H1 (cell line): ENCODE measurements around the gene BTN1A1. TPM values are rescaled to one million over a fixed set of nuclear protein-coding genes. Genes with fewer than 3 reads are reported as not detected.
A peak's percentile ranks its signal among the peaks of the same experiment; 100 is the strongest.

ENCODE experiments used
- CTCF ChIA-PET: fragments of 300-600 bp; sonication (Branson Sonifier 250); formaldehyde crosslinking; loops from one replicate; lab custom pipeline; 2021; ENCODE audit not compliant: partially characterized antibody; lab: Charles Lee
- POLR2A ChIA-PET: fragments of 300-600 bp; sonication (Branson Sonifier 250); formaldehyde crosslinking; loops from one replicate; lab custom pipeline; 2021; ENCODE audit warnings: inconsistent platforms; ENCODE audit not compliant: partially characterized antibody; lab: Charles Lee
- DNase-seq, 2 experiments: peaks; one replicate each; pipeline versions ENCODE4 v3.0.0 to v3.0.0-alpha.2; 2010 to 2022; ENCODE audit warnings: low spot score in 2 of 2, low read depth in 1 of 2, mixed read lengths in 1 of 2
- FAIRE-seq: peaks from 2 replicates; lab custom pipeline; 2011; peaks lifted over from hg19 to GRCh38; lab: Jason Lieb, UNC
- H2AFZ ChIP-seq: 2 replicates; pipeline ENCODE4 v1.8.1; 2012; ENCODE audit warnings: low read length, inconsistent platforms
- H2AK5ac ChIP-seq: 2 replicates; pipeline ENCODE4 v1.6.1; 2013; ENCODE audit warnings: low read depth, low read length
- H2BK120ac ChIP-seq: replicated peaks from 2 replicates; pipeline ENCODE3; 2013; ENCODE audit warnings: low read depth, low read length, inconsistent platforms
- H2BK12ac ChIP-seq: 2 replicates; pipeline ENCODE4 v1.6.1; 2013; ENCODE audit warnings: low read depth, low read length
- H2BK15ac ChIP-seq: 2 replicates; pipeline ENCODE4 v1.6.1; 2013; ENCODE audit warnings: low read length
- H2BK20ac ChIP-seq: 2 replicates; pipeline ENCODE4 v1.6.1; 2013; ENCODE audit warnings: low read length
- H2BK5ac ChIP-seq: 2 replicates; pipeline ENCODE4 v1.6.1; 2013; ENCODE audit warnings: low read depth, low read length
- H3K14ac ChIP-seq: 2 replicates; pipeline ENCODE4 v1.6.1; 2013; ENCODE audit warnings: inconsistent platforms; ENCODE audit not compliant: insufficient read length
- H3K18ac ChIP-seq: 2 replicates; pipeline ENCODE4 v1.6.1; 2013; ENCODE audit warnings: low read length; ENCODE audit errors: extremely low read depth
- H3K23ac ChIP-seq: 2 replicates; pipeline ENCODE4 v1.6.1; 2013; ENCODE audit warnings: inconsistent platforms; ENCODE audit not compliant: insufficient read length
- H3K23me2 ChIP-seq: 2 replicates; pipeline ENCODE4 v1.6.1; 2013; ENCODE audit warnings: low read depth, low read length
- H3K27ac ChIP-seq: 2 replicates; pipeline ENCODE4 v1.6.1; 2011; ENCODE audit warnings: low read depth, low read length, inconsistent platforms
- H3K27me3 ChIP-seq, 4 experiments: replicated peaks in 1 of 4; 1 replicate in 1 of 4; 2 replicates in 3 of 4; pipeline versions ENCODE4 v1.6.1 to v1.8.1; 2011 to 2013; ENCODE audit warnings: low read length in 3 of 4, mild to moderate bottlenecking in 3 of 4, inconsistent platforms in 2 of 4, mixed read lengths in 2 of 4, moderate library complexity in 1 of 4; ENCODE audit not compliant: control insufficient read depth in 3 of 4, insufficient read depth in 3 of 4; ENCODE audit errors: extremely low read depth in 1 of 4
- H3K36me3 ChIP-seq, 4 experiments: 2 replicates each; pipeline versions ENCODE4 v1.6.1 to v1.8.1; 2011 to 2013; ENCODE audit warnings: mild to moderate bottlenecking in 4 of 4, low read length in 3 of 4, moderate library complexity in 2 of 4, control low read depth in 1 of 4, inconsistent platforms in 1 of 4; ENCODE audit not compliant: insufficient read depth in 4 of 4, control insufficient read depth in 2 of 4
- H3K4ac ChIP-seq: replicated peaks from 2 replicates; pipeline ENCODE3; 2013; ENCODE audit warnings: low read length, low read depth, mixed read lengths, inconsistent platforms; ENCODE audit not compliant: insufficient read length
- H3K4me1 ChIP-seq, 4 experiments: replicated peaks in 1 of 4; 1 replicate in 1 of 4; 2 replicates in 3 of 4; pipeline versions ENCODE4 v1.6.1 to v1.8.1; 2011 to 2013; ENCODE audit warnings: low read length in 3 of 4, inconsistent platforms in 2 of 4, mixed read lengths in 1 of 4; ENCODE audit not compliant: insufficient read depth in 4 of 4, control insufficient read depth in 3 of 4
- H3K4me2 ChIP-seq, 2 experiments: 2 replicates each; pipeline versions ENCODE4 v1.6.1 to v1.8.1; 2011 to 2013; ENCODE audit warnings: low read depth in 2 of 2, low read length in 2 of 2, control low read depth in 1 of 2, inconsistent platforms in 1 of 2, mild to moderate bottlenecking in 1 of 2; ENCODE audit not compliant: insufficient read depth in 1 of 2
- H3K4me3 ChIP-seq, 4 experiments: fragments of 200-600, 300-600 bp in 1 of 4; sonication (generic), shearing (Covaris generic), sonication (Bioruptor Twin) in 1 of 4; 2 replicates each; pipeline versions ENCODE4 v1.5.1 to v1.8.1; 2011 to 2016; ENCODE audit warnings: low read length in 4 of 4, low read depth in 3 of 4, control low read depth in 2 of 4, inconsistent platforms in 2 of 4, mild to moderate bottlenecking in 2 of 4, mixed read lengths in 1 of 4, moderate library complexity in 1 of 4; ENCODE audit not compliant: insufficient read depth in 2 of 4; ENCODE audit errors: extremely low read depth in 1 of 4
- H3K56ac ChIP-seq: replicated peaks from 2 replicates; pipeline ENCODE3; 2013; ENCODE audit warnings: low read depth, mild to moderate bottlenecking, mixed read lengths, low read length, inconsistent platforms; ENCODE audit not compliant: insufficient read length
- H3K79me1 ChIP-seq: 2 replicates; pipeline ENCODE4 v1.6.1; 2013; ENCODE audit warnings: low read depth, low read length, control low read depth
- H3K79me2 ChIP-seq, 2 experiments: 2 replicates each; pipeline versions ENCODE4 v1.6.1 to v1.8.1; 2012 to 2013; ENCODE audit warnings: low read length in 2 of 2, mild to moderate bottlenecking in 2 of 2, inconsistent platforms in 1 of 2; ENCODE audit not compliant: insufficient read depth in 2 of 2, control insufficient read depth in 1 of 2
- H3K9ac ChIP-seq, 4 experiments: replicated peaks in 1 of 4; 1 replicate in 1 of 4; 2 replicates in 3 of 4; pipeline versions ENCODE4 v1.6.1 to v1.8.1; 2011 to 2013; ENCODE audit warnings: low read depth in 3 of 4, low read length in 3 of 4, control low read depth in 2 of 4, mild to moderate bottlenecking in 2 of 4, moderate library complexity in 2 of 4, inconsistent platforms in 1 of 4; ENCODE audit errors: extremely low read depth in 1 of 4
- H3K9me3 ChIP-seq, 2 experiments: 2 replicates each; pipeline versions ENCODE4 v1.6.1 to v1.8.1; 2012 to 2013; ENCODE audit warnings: mild to moderate bottlenecking in 2 of 2, moderate library complexity in 2 of 2, control low read depth in 1 of 2, inconsistent platforms in 1 of 2, low read depth in 1 of 2, low read length in 1 of 2, mixed read lengths in 1 of 2; ENCODE audit not compliant: insufficient read depth in 2 of 2
- H4K20me1 ChIP-seq, 2 experiments: replicated peaks in 1 of 2; 2 replicates each; pipeline versions ENCODE3 to v1.8.1; 2011 to 2013; ENCODE audit warnings: inconsistent platforms in 2 of 2, low read length in 2 of 2, mild to moderate bottlenecking in 1 of 2; ENCODE audit not compliant: insufficient read depth in 2 of 2, control insufficient read depth in 1 of 2
- H4K5ac ChIP-seq: 2 replicates; pipeline ENCODE4 v1.6.1; 2013; ENCODE audit warnings: low read length, low read depth, mixed read lengths, inconsistent platforms; ENCODE audit not compliant: insufficient read length
- H4K8ac ChIP-seq: 2 replicates; pipeline ENCODE4 v1.8.0; 2013; ENCODE audit warnings: mild to moderate bottlenecking, moderate library complexity, low read length, inconsistent platforms; ENCODE audit not compliant: insufficient read depth; ENCODE audit errors: extremely low read depth
- H4K91ac ChIP-seq: replicated peaks from 2 replicates; pipeline ENCODE3; 2013; ENCODE audit warnings: low read length, mixed read lengths, inconsistent platforms; ENCODE audit not compliant: insufficient read length
- CTCF ChIP-seq, 3 experiments: IDR thresholded peaks; 1 replicate in 2 of 3; 2 replicates in 1 of 3; pipeline versions ENCODE4 v1.5.1 to v1.6.1; 2011; ENCODE audit warnings: low read length in 3 of 3, mild to moderate bottlenecking in 3 of 3, inconsistent platforms in 2 of 3, low read depth in 1 of 3, moderate library complexity in 1 of 3; ENCODE audit not compliant: insufficient read depth in 1 of 3; ENCODE audit errors: control extremely low read depth in 1 of 3
- KDM4A ChIP-seq: IDR thresholded peaks from one replicate; pipeline ENCODE4 v1.7.1; 2012; ENCODE audit warnings: low read depth, mild to moderate bottlenecking, moderate library complexity, low read length, inconsistent platforms; ENCODE audit not compliant: severe bottlenecking
- RAD21 ChIP-seq, 2 experiments: IDR thresholded peaks in 1 of 2; conservative IDR thresholded peaks in 1 of 2; 2 replicates each; pipeline ENCODE4 v1.6.1; 2011; ENCODE audit warnings: low read depth in 2 of 2, low read length in 2 of 2, improper control_type of control experiment in 1 of 2, inconsistent platforms in 1 of 2, mild to moderate bottlenecking in 1 of 2, moderate library complexity in 1 of 2
- polyA plus RNA-seq, 7 experiments: library from polyadenylated mRNA; depleted of rRNA in 3 of 7; stranded (reverse) in 5 of 7; unstranded in 2 of 7; fragments of >200 nt in 5 of 7; fragments of 200-250 nt in 2 of 7; gene quantifications; 1 replicate in 5 of 7; 2 replicates in 1 of 7; 4 replicates in 1 of 7; pipeline versions ENCODE4 v1.2.1 to v1.2.3, GENCODE V29; 2011 to 2013; ENCODE audit warnings: missing spikeins in 2 of 7, mixed read lengths in 2 of 7
- total RNA-seq: library from RNA; stranded (reverse); fragmentation: NEBNext Ultra II Directional; extraction: Animal tissue kit (Norgen Biotek cat#: 25700); gene quantifications from 2 replicates; pipeline ENCODE4 v1.2.1, GENCODE V29; 2021

Gene BTN1A1
- total and polyA plus RNA-seq, 2 of the 8 experiments (the other 6 are each of a cell fraction or from before 2014, with no cell fraction given), result 0.28 to 0.35 TPM

GRCh38 chr6:26543953-26544352, 43.9 kb downstream of the BTN1A1 start:
- FAIRE-seq (no peak), DNase-seq (no peak)
- H2BK120ac ChIP-seq, result no peak overlapping the region
- H2BK15ac ChIP-seq, result no peak overlapping the region
- H3K4ac ChIP-seq, result no peak overlapping the region
- peaks cover 0 to 22% of the 10 kb centered on the region in 2 experiments; a peak in 2 of 4 replicates for H3K79me2 ChIP-seq
- no peak overlapping the region for H3K23ac ChIP-seq
- no peak overlapping the region for H2BK12ac ChIP-seq
- no peak overlapping the region for H2AFZ ChIP-seq
- no peak overlapping the region for H4K5ac ChIP-seq
- H3K9ac ChIP-seq, result no peak overlapping the region
- H3K4me2 ChIP-seq, result no peak overlapping the region
- CTCF ChIA-PET, result interaction anchor here (0.6 to 1.0 kb wide), 5 partner anchors 30 to 74 kb away, joined by 3 to 4 read pairs (median 3); no protein-coding TSS in a partner anchor
- H2BK20ac ChIP-seq, result no peak overlapping the region
- H3K27me3 ChIP-seq, result no peaks in the 10 kb centered on the region
- no peak overlapping the region for H3K56ac ChIP-seq
- H3K14ac ChIP-seq, result no peak overlapping the region
- H4K20me1 ChIP-seq, result no peaks in the 10 kb centered on the region
- no peak overlapping the region for H3K18ac ChIP-seq
- no peak overlapping the region for H4K91ac ChIP-seq
- H3K4me3 ChIP-seq, result no peak overlapping the region
- POLR2A ChIA-PET, result interaction anchor here (1.0 kb wide), 1 partner anchor 10 kb away, joined by 3 read pairs; no protein-coding TSS in a partner anchor
- H3K79me1 ChIP-seq, result no peaks in the 10 kb centered on the region; the same call in none of the 2 replicates
- peaks cover 0 to 21% (median 9%) of the 10 kb centered on the region in 4 experiments; a peak in 5 of 8 replicates for H3K36me3 ChIP-seq
- H3K27ac ChIP-seq, result no peak overlapping the region
- no peak overlapping the region for H4K8ac ChIP-seq
- no peaks in the 10 kb centered on the region for H3K9me3 ChIP-seq
- no peak overlapping the region for H2BK5ac ChIP-seq
- TF ChIP-seq CTCF (IDR thresholded peaks at IDR 0.05; ENCODE audit: control extremely low read depth in 1 of 3, insufficient read depth in 1 of 3, low read depth in 1 of 3, low read length in 3 of 3), result peak in 1 of 3 experiments; percentile 31; a peak in 2 of 4 replicates
- TF ChIP-seq RAD21 (IDR thresholded peaks at IDR 0.05 in 1 of 2, conservative IDR thresholded peaks at IDR 0.05 in 1 of 2; ENCODE audit: low read depth in 2 of 2, low read length in 2 of 2), result peak; percentile 17 to 22; a peak in 1 of 4 replicates
- TF ChIP-seq KDM4A, result no peak
- no peak overlapping the region for H2AK5ac ChIP-seq
- H3K4me1 ChIP-seq, result peaks cover 0 to 4% (median 3%) of the 10 kb centered on the region in 4 experiments; a peak in 5 of 7 replicates
- peaks cover 5% of the 10 kb centered on the region; the same call in 1 of the 2 replicates for H3K23me2 ChIP-seq
